ENCODE data around the gene TERF2IP.

TERF2IP gene

GRCh38 chr16:75620326-75621169 is 27.0 kb upstream of the TERF2IP start:
- H3K9ac ChIP-seq (ENCODE audit: low read length) = peak overlapping the region; percentile 50
- no peak overlapping the region for H3K4me3 ChIP-seq (ENCODE audit: low read length)
- DNase-seq (ENCODE audit: low read depth) = no peak
- no peaks in the 10 kb centered on the region for H3K9me3 ChIP-seq (ENCODE audit: control insufficient read depth, low read length)
- peaks cover 45% of the 10 kb centered on the region for H3K36me3 ChIP-seq (ENCODE audit: control insufficient read depth, insufficient read depth, low read length, severe bottlenecking)
- H3K27me3 ChIP-seq (replicated peaks; ENCODE audit: control insufficient read depth, insufficient read depth, low read length) = no peaks in the 10 kb centered on the region
- H3K4me1 ChIP-seq (ENCODE audit: control insufficient read depth, insufficient read depth, low read length) = peaks cover 27% of the 10 kb centered on the region

DNA sequence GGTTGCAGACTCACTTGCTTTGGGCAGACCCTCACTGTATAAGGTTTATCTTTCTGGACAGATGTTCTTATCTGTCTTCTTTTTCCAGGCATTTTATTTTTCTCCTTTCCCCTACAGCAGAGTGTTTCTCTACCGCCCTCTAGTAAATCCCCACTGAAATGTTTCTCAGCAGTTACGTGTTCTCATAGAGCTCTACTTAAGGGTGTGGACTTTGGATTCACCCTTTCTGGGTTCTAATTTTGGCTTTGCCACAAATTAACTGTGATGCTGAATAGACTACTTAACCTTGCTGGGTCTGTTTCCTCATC is 26.4 kb upstream of the TERF2IP start:
- Histone ChIP-seq H3K27me3 (replicated peaks; ENCODE audit: control insufficient read depth, insufficient read depth, low read length) (no peaks in the 10 kb centered on the region), H3K36me3 (ENCODE audit: control insufficient read depth, insufficient read depth, low read length, severe bottlenecking) (peaks cover 45% of the 10 kb centered on the region), H3K9me3 (ENCODE audit: control insufficient read depth, low read length) (no peaks in the 10 kb centered on the region), H3K4me1 (ENCODE audit: control insufficient read depth, insufficient read depth, low read length) (peaks cover 28% of the 10 kb centered on the region), H3K4me3 (ENCODE audit: low read length) (peak overlapping the region; percentile 91), H3K9ac (ENCODE audit: low read length) (peak overlapping the region; percentile 50)
- peak; percentile 68 for DNase-seq (ENCODE audit: low read depth)

DNA sequence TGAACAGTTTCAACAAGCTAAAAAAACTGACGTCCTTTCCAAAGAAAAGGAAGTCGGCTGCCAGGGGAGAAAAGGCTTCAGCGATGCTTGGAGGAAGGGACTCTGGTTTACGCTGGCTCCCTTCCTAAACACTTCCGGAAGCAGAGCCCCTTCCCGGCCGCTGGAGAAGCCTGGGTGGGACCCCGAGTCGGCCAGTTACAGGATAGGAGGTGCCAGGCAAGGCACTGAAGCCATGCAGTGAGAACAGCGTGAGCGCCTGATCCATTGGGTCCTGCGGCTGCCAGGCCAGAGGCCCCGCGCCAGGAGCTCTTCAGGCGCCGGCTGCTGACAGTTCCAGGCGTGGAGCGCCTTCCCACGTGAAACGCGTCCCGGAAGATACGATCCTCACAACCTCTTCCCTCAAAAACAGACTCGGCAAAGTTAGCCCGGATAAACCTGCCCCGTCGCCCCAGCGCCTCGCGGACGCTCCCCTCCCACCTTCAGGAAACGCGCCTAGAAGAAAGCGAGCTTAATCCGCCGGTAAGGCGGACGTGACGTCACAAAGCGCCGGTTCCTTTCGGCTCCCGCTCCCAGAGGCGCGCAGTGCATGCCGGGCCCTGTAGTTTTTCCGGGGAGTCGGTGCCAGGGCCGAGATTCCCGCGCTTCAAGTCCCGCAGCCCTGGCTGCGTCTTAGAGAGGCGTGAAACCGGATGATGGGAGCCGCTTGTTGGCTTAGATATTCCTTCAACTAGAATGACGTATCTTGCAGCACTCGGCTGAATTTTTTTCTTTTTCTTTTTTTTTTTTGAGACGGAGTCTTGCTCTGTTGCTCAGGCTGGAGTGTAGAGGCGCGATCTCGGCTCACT is 24.6 kb upstream of the TERF2IP start, which contains the start of gene ADAT1:
TSS of gene ADAT1 (minus strand) at position 521 of the 845 bp plus-strand sequence. CDS start 2,482 bp downstream, outside the sequence.
- peak; percentile 100 for DNase-seq (ENCODE audit: low read depth)
- Histone ChIP-seq H3K9me3 (ENCODE audit: control insufficient read depth, low read length) (no peaks in the 10 kb centered on the region), H3K27me3 (replicated peaks; ENCODE audit: control insufficient read depth, insufficient read depth, low read length) (no peaks in the 10 kb centered on the region), H3K36me3 (ENCODE audit: control insufficient read depth, insufficient read depth, low read length, severe bottlenecking) (peaks cover 47% of the 10 kb centered on the region), H3K4me1 (ENCODE audit: control insufficient read depth, insufficient read depth, low read length) (peaks cover 28% of the 10 kb centered on the region), H3K9ac (ENCODE audit: low read length) (peak within 1 kb of the TSS; percentile 91), H3K4me3 (ENCODE audit: low read length) (peak within 1 kb of the TSS; percentile 91)

DNA sequence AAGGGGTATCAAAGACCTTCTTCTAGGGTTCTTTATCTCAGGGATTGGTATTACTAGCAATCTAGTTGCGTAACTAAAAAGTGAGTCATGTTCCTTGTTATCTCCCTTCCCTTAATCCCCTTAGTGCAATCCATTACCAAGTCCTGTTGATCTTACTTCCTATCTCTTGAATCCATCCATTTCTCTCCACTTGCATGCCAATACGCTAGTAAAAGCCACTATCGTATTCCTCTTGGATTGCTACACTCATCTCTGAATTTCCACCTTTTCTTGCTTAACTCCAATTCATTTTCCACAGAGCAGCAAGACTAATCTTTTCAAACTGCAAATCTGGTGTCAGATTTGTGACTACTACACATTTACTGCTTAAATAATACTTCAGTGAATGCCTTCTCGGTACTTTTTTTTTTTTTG is 22.6 kb upstream of the TERF2IP start:
- H3K9ac ChIP-seq (ENCODE audit: low read length) = no peak overlapping the region
- H3K4me1 ChIP-seq (ENCODE audit: control insufficient read depth, insufficient read depth, low read length) = peaks cover 28% of the 10 kb centered on the region
- DNase-seq (ENCODE audit: low read depth) = peak; percentile 48
- no peaks in the 10 kb centered on the region for H3K9me3 ChIP-seq (ENCODE audit: control insufficient read depth, low read length)
- no peak overlapping the region for H3K4me3 ChIP-seq (ENCODE audit: low read length)
- no peaks in the 10 kb centered on the region for H3K27me3 ChIP-seq (replicated peaks; ENCODE audit: control insufficient read depth, insufficient read depth, low read length)
- peaks cover 51% of the 10 kb centered on the region for H3K36me3 ChIP-seq (ENCODE audit: control insufficient read depth, insufficient read depth, low read length, severe bottlenecking)

GRCh38 chr16:75626806-75627205 is 20.8 kb upstream of the TERF2IP start:
- no peak for DNase-seq (ENCODE audit: low read depth)
- H3K4me1 ChIP-seq (ENCODE audit: control insufficient read depth, insufficient read depth, low read length) = peaks cover 15% of the 10 kb centered on the region
- H3K9me3 ChIP-seq (ENCODE audit: control insufficient read depth, low read length) = no peaks in the 10 kb centered on the region
- H3K36me3 ChIP-seq (ENCODE audit: control insufficient read depth, insufficient read depth, low read length, severe bottlenecking) = peaks cover 62% of the 10 kb centered on the region
- no peak overlapping the region for H3K4me3 ChIP-seq (ENCODE audit: low read length)
- no peak overlapping the region for H3K9ac ChIP-seq (ENCODE audit: low read length)
- H3K27me3 ChIP-seq (replicated peaks; ENCODE audit: control insufficient read depth, insufficient read depth, low read length) = no peaks in the 10 kb centered on the region

GRCh38 chr16:75627851-75628250 is 19.7 kb upstream of the TERF2IP start:
- no peaks in the 10 kb centered on the region for H3K9me3 ChIP-seq (ENCODE audit: control insufficient read depth, low read length)
- no peak overlapping the region for H3K9ac ChIP-seq (ENCODE audit: low read length)
- peak; percentile 18 for DNase-seq (ENCODE audit: low read depth)
- peaks cover 71% of the 10 kb centered on the region for H3K36me3 ChIP-seq (ENCODE audit: control insufficient read depth, insufficient read depth, low read length, severe bottlenecking)
- no peaks in the 10 kb centered on the region for H3K27me3 ChIP-seq (replicated peaks; ENCODE audit: control insufficient read depth, insufficient read depth, low read length)
- H3K4me1 ChIP-seq (ENCODE audit: control insufficient read depth, insufficient read depth, low read length) = peaks cover 8% of the 10 kb centered on the region
- H3K4me3 ChIP-seq (ENCODE audit: low read length) = no peak overlapping the region

- no peak overlapping the region for H3K4me3 ChIP-seq (ENCODE audit: low read length)
- peaks cover 8% of the 10 kb centered on the region for H3K4me1 ChIP-seq (ENCODE audit: control insufficient read depth, insufficient read depth, low read length)
- H3K9me3 ChIP-seq (ENCODE audit: control insufficient read depth, low read length) = no peaks in the 10 kb centered on the region
- DNase-seq (ENCODE audit: low read depth) = no peak
- H3K27me3 ChIP-seq (replicated peaks; ENCODE audit: control insufficient read depth, insufficient read depth, low read length) = no peaks in the 10 kb centered on the region
- H3K36me3 ChIP-seq (ENCODE audit: control insufficient read depth, insufficient read depth, low read length, severe bottlenecking) = peaks cover 76% of the 10 kb centered on the region
- no peak overlapping the region for H3K9ac ChIP-seq (ENCODE audit: low read length)
These were observed 19.2 kb upstream of the TERF2IP start for GRCh38 chr16:75628351-75628750.

DNA sequence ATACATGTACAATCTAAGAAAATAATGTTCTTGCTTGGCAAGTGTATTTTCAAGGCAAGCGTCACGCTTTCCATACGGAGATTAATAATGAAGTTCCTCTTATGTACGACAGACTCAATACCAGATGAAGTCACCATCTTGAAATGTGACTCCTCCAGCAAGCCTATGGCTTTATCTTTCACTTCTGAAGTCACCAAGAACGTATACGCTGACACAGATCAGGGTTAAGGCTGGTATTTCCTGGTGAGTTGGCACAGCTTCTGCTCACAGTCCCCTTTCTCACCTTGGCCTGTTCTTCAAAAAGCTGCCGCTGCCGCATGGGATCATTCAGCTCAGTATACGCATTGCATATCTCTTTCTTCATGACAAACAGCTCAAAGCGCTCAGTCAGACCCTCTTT is 18.4 kb upstream of the TERF2IP start:
- H3K4me3 ChIP-seq (ENCODE audit: low read length) = no peak overlapping the region
- H3K9me3 ChIP-seq (ENCODE audit: control insufficient read depth, low read length) = no peaks in the 10 kb centered on the region
- peaks cover 8% of the 10 kb centered on the region for H3K4me1 ChIP-seq (ENCODE audit: control insufficient read depth, insufficient read depth, low read length)
- H3K36me3 ChIP-seq (ENCODE audit: control insufficient read depth, insufficient read depth, low read length, severe bottlenecking) = peaks cover 84% of the 10 kb centered on the region
- H3K27me3 ChIP-seq (replicated peaks; ENCODE audit: control insufficient read depth, insufficient read depth, low read length) = no peaks in the 10 kb centered on the region
- no peak for DNase-seq (ENCODE audit: low read depth)
- H3K9ac ChIP-seq (ENCODE audit: low read length) = no peak overlapping the region

GRCh38 chr16:75630052-75630451 is 17.5 kb upstream of the TERF2IP start:
- peaks cover 6% of the 10 kb centered on the region for H3K4me1 ChIP-seq (ENCODE audit: control insufficient read depth, insufficient read depth, low read length)
- H3K36me3 ChIP-seq (ENCODE audit: control insufficient read depth, insufficient read depth, low read length, severe bottlenecking) = peaks cover 93% of the 10 kb centered on the region
- no peaks in the 10 kb centered on the region for H3K9me3 ChIP-seq (ENCODE audit: control insufficient read depth, low read length)
- no peaks in the 10 kb centered on the region for H3K27me3 ChIP-seq (replicated peaks; ENCODE audit: control insufficient read depth, insufficient read depth, low read length)
- no peak overlapping the region for H3K9ac ChIP-seq (ENCODE audit: low read length)
- no peak for DNase-seq (ENCODE audit: low read depth)
- H3K4me3 ChIP-seq (ENCODE audit: low read length) = no peak overlapping the region

DNA sequence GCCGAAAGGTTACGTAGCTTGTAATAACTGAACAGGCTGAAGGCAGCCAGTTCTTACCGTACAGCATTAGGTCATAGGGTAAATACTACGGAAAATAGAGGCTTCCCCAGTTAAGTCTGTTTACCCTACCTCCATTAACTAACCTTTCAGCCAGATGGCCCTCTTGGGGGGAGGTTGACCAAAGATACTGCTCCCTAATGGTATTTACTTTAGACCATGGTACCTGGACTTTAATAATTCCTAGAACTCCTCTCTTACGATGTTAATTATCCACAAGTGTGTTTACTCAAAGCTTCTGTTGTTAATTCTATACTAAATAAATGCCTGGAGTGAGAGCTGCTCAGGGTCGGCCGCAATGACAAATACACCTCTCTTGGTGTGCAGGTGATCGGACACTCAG is 14.7 kb upstream of the TERF2IP start:
- DNase-seq (ENCODE audit: low read depth) = no peak
- H3K36me3 ChIP-seq (ENCODE audit: control insufficient read depth, insufficient read depth, low read length, severe bottlenecking) = peaks cover 93% of the 10 kb centered on the region

GRCh38 chr16:75635036-75635435 is 12.5 kb upstream of the TERF2IP start:
- H3K9ac ChIP-seq (ENCODE audit: low read length) = no peak overlapping the region
- no peaks in the 10 kb centered on the region for H3K9me3 ChIP-seq (ENCODE audit: control insufficient read depth, low read length)
- DNase-seq (ENCODE audit: low read depth) = no peak
- no peak overlapping the region for H3K4me3 ChIP-seq (ENCODE audit: low read length)
- H3K27me3 ChIP-seq (replicated peaks; ENCODE audit: control insufficient read depth, insufficient read depth, low read length) = no peaks in the 10 kb centered on the region
- no peaks in the 10 kb centered on the region for H3K4me1 ChIP-seq (ENCODE audit: control insufficient read depth, insufficient read depth, low read length)
- peaks cover 86% of the 10 kb centered on the region for H3K36me3 ChIP-seq (ENCODE audit: control insufficient read depth, insufficient read depth, low read length, severe bottlenecking)

More for the DNA sequence above, 14.7 kb upstream of the TERF2IP start:
- Histone ChIP-seq H3K27me3 (replicated peaks; ENCODE audit: control insufficient read depth, insufficient read depth, low read length) (no peaks in the 10 kb centered on the region), H3K4me3 (ENCODE audit: low read length) (no peak overlapping the region), H3K9me3 (ENCODE audit: control insufficient read depth, low read length) (no peaks in the 10 kb centered on the region), H3K4me1 (ENCODE audit: control insufficient read depth, insufficient read depth, low read length) (no peaks in the 10 kb centered on the region), H3K9ac (ENCODE audit: low read length) (no peak overlapping the region)
